Heart right ventricle (tissue), 16 donors: ENCODE data around the gene DYNC1H1. TPM values are rescaled to one million over a fixed set of nuclear protein-coding genes. Genes with fewer than 3 reads are reported as not detected.
A peak's percentile ranks its signal among the peaks of the same experiment; 100 is the strongest.

ENCODE experiments used
- ATAC-seq, 8 donors: fragments of 200-7000 bp; cut with Tn5 transposase; one replicate each; pipeline ENCODE4 v1.9.1; 2020; ENCODE audit warnings: mild to moderate bottlenecking in 8 of 8, moderate library complexity in 8 of 8, moderate number of reproducible peaks in 1 of 8
- DNase-seq, 2 donors: peaks; one replicate each; pipeline ENCODE4 v3.0.0-alpha.2; 2020
- H3K27ac ChIP-seq, 10 donors: fragments of 200-600 bp; sonication (generic) in 2 of 10; one replicate each; pipeline versions ENCODE4 v1.5.0 to v1.8.0; 2020 to 2022; ENCODE audit warnings: mild to moderate bottlenecking in 3 of 10
- H3K27me3 ChIP-seq, 7 donors: fragments of 200-600 bp; one replicate each; pipeline ENCODE4 v1.8.0; 2021 to 2022; ENCODE audit warnings: mild to moderate bottlenecking in 2 of 7
- H3K36me3 ChIP-seq, 9 donors: fragments of 200-600 bp; sonication (generic) in 1 of 9; one replicate each; pipeline versions ENCODE4 v1.5.0 to v1.8.0; 2020 to 2022; ENCODE audit warnings: mild to moderate bottlenecking in 2 of 9
- H3K4me1 ChIP-seq, 9 donors: fragments of 200-600 bp; sonication (generic) in 1 of 9; one replicate each; pipeline versions ENCODE4 v1.5.0 to v1.8.0; 2020 to 2022; ENCODE audit warnings: mild to moderate bottlenecking in 4 of 9
- H3K4me3 ChIP-seq, 10 donors: fragments of 200-600 bp; sonication (generic) in 2 of 10; one replicate each; pipeline versions ENCODE4 v1.5.0 to v1.8.0; 2020 to 2022; ENCODE audit warnings: mild to moderate bottlenecking in 7 of 10, moderate library complexity in 2 of 10
- H3K9me3 ChIP-seq, 11 donors: fragments of 200-600 bp in 10 of 11; sonication (generic) in 2 of 11; one replicate each; pipeline versions ENCODE4 v1.5.0 to v1.8.0; 2013 to 2022; ENCODE audit warnings: mild to moderate bottlenecking in 2 of 11, control low read depth in 1 of 11, moderate library complexity in 1 of 11
- CTCF ChIP-seq, 9 donors: fragments of 200-600 bp; sonication (generic) in 2 of 9; IDR thresholded peaks; one replicate each; pipeline versions ENCODE4 v1.5.0 to v1.8.0; 2021 to 2022; ENCODE audit warnings: antibody characterized with exemption in 9 of 9, mild to moderate bottlenecking in 5 of 9, moderate library complexity in 1 of 9
- WGBS, 2 donors: extraction: QIAGEN DNeasy Blood & Tissue Kit; methylation state at CpG; one replicate each; pipeline ENCODE4 v1.1.7; 2013; ENCODE audit warnings: inconsistent platforms in 1 of 2; 5-methylcytosine and 5-hydroxymethylcytosine counted together
- intact Hi-C, 10 donors: fragments of 100-400 bp; cut with DNase I; formaldehyde crosslinking; loops; one replicate each; pipeline versions ENCODE4 v1.11.1 to v1.14.2; 2022
- polyA plus RNA-seq, 2 donors: library from polyadenylated mRNA; stranded (reverse); fragments of 200-250 nt; gene quantifications; one replicate each; pipeline ENCODE4 v1.2.3, GENCODE V29; 2013
- total RNA-seq, 10 donors: library from RNA; stranded (reverse); fragmentation: NEBNext Ultra II Directional in 3 of 10; extraction: Animal tissue kit (Norgen Biotek cat#: 25700) in 3 of 10; gene quantifications; one replicate each; pipeline versions ENCODE4 v1.2.1 to v1.2.4, GENCODE V29; 2021 to 2023
- donor health status: Arrhythmogenic right ventricular cardiomyopathy.
- donor health status: ischemic (EF 13 %, LVEDD 7.1; RV severe dilation, severe dysfunction).
- donor health status: healthy with polysubstance abuse.
- donor health status: DM: no; HTN: yes; CAD: no.
- donor health status: DM: no; HTN: no; CAD: no.
- donor health status: ischemic (EF 25% LVEDD 6.9; RV normal size, moderate dysfunction).
- donor health status: ischemic (EF 25% LVEDD 5.7; RV mildly dilated, moderate dysfunction).
- donor health status: healthy.
- donor health status: DM: yes; HTN: yes; CAD: no.
- donor health status: Ischemic cardiomyopathy.
- donor health status: ischemic (EF 35%, LVEDD 5.7; RV mildly dilated, moderate dysfunction).
- donor health status: nonischemic (EF 11% LVEDD 7.7; RV severe dilation, severe dysfunction).
- donor health status: DM: yes; HTN: yes; CAD: no.
- donor health status: PGD.
- donor health status: ischemic (EF 29% LVEDD 5.4; RV normal size, mild dysfunction).
- donor health status: nonischemic (EF 23%, LVEDD 6.1; RV moderate dilation, normal function).

The DYNC1H1 gene
- total and polyA plus RNA-seq, 12 donors: 173 to 777 (median 618) TPM

GRCh38 chr14:102088012-102088792, 123.8 kb downstream of the DYNC1H1 start:
- intact Hi-C loops: loop anchor here in 6 of 10 donors (2.0 to 10.0 kb wide), 6 partner anchors 41 to 227 kb away; partner anchors contain the start of genes ZNF839 (in 2 of the 6), DYNC1H1 (in 1 of the 6) and WDR20 (in 1 of the 6)
- Histone ChIP-seq H3K27me3 (no peaks in the 10 kb centered on the region), H3K36me3 (peaks cover 0 to 29% (median 25%) of the 10 kb centered on the region in 9 donors), H3K4me3 (peak overlapping the region; percentile 58 to 99 (median 82)), H3K9me3 (no peaks in the 10 kb centered on the region), H3K27ac (peak overlapping the region; percentile 98 to 100 (median 100)), H3K4me1 (peaks cover 5 to 44% (median 40%) of the 10 kb centered on the region in 9 donors)
- no peak for TF ChIP-seq CTCF (IDR thresholded peaks at IDR 0.05)
- 33 to 46% methylated on average over 38 to 39 of the region's 39 CpGs for WGBS, 2 donors
- ATAC-seq: peak in 7 of 8 donors; percentile 3 to 62 (median 41)
- DNase-seq: peak; percentile 51 to 52

GRCh38 chr14:102089621-102090343, 125.4 kb downstream of the DYNC1H1 start:
- intact Hi-C loops: loop anchor here in 7 of 10 donors (2.0 to 10.0 kb wide), 8 partner anchors 42 to 385 kb away; partner anchors contain the start of genes ZNF839 (in 2 of the 7), DYNC1H1 (in 1 of the 7) and WDR20 (in 1 of the 7)

DNA sequence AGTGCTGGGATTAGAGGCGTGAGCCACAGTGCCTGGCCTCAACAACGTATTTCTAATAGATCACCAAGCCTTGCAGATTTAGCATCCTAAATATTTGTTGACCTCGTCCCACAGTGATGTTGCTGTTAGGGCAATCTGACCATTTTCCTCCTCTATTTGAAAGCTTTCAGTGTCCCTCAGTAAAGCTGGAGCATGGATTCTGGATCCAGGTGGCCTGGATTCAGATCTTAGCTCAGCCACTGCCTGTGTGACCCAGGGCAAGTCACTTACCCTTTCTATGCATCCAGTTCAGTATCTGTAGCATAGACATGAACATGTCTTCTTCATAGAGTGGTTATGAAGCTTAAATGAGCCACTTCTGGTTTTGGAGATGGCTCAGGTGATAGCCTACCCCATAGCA, 126.3 kb downstream of the DYNC1H1 start:
- TF ChIP-seq CTCF (IDR thresholded peaks at IDR 0.05): no peak

More at GRCh38 chr14:102089621-102090343, 125.4 kb downstream of the DYNC1H1 start:
- Histone ChIP-seq H3K4me3 (no peak overlapping the region), H3K27ac (no peak overlapping the region), H3K27me3 (no peaks in the 10 kb centered on the region), H3K4me1 (peaks cover 3 to 29% (median 24%) of the 10 kb centered on the region in 9 donors), H3K9me3 (no peaks in the 10 kb centered on the region), H3K36me3 (peaks cover 0 to 14% (median 9%) of the 10 kb centered on the region in 9 donors)
- WGBS, 2 donors: 90 to 91% methylated on average over 11 of the region's 11 CpGs
- ATAC-seq (no peak), DNase-seq (no peak)
- TF ChIP-seq CTCF (IDR thresholded peaks at IDR 0.05): no peak

DNA sequence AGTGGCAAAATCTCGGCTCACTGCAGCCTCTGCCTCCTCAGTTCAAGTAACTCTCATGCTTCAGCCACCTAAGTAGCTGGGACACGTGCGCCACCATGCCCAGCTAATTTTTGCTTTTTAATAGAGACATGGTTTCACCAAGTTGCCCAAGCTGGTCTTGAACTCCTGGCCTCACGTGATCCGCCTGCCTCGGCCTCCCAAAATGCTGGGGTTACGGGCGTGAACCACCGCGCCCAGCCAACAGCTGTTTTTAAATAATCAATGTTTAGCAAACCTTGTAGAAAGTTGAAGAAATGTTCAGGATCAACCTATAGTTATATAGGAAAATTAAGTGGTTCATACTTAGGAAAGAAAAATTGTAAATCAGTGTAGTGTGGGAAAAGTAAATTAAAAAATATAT, 128.4 kb downstream of the DYNC1H1 start:
- H3K27ac ChIP-seq: no peak overlapping the region
- intact Hi-C loops: loop anchor here in 4 of 10 donors (10.0 kb wide), 2 partner anchors 48 to 388 kb away; no protein-coding TSS in a partner anchor
- H3K4me3 ChIP-seq: no peak overlapping the region
- no peaks in the 10 kb centered on the region for H3K36me3 ChIP-seq
- DNase-seq (no peak), ATAC-seq (no peak)
- WGBS, 2 donors: 95 to 97% methylated on average over 10 of the region's 10 CpGs
- no peaks in the 10 kb centered on the region for H3K9me3 ChIP-seq
- H3K4me1 ChIP-seq: peaks cover 0 to 22% (median 14%) of the 10 kb centered on the region in 9 donors
- H3K27me3 ChIP-seq: no peaks in the 10 kb centered on the region
- TF ChIP-seq CTCF (IDR thresholded peaks at IDR 0.05): no peak

More for the DNA sequence above, 126.3 kb downstream of the DYNC1H1 start:
- Histone ChIP-seq H3K36me3 (peaks cover 0 to 4% (median 0%) of the 10 kb centered on the region in 9 donors), H3K9me3 (no peaks in the 10 kb centered on the region), H3K4me3 (no peak overlapping the region), H3K27me3 (no peaks in the 10 kb centered on the region), H3K4me1 (peaks cover 0 to 19% (median 14%) of the 10 kb centered on the region in 9 donors), H3K27ac (no peak overlapping the region)
- intact Hi-C loops: loop anchor here in 4 of 10 donors (10.0 kb wide), 2 partner anchors 46 to 386 kb away; no protein-coding TSS in a partner anchor
- WGBS, 2 donors: 81 to 84% methylated on average over 3 of the region's 3 CpGs
- no peak for ATAC-seq
- DNase-seq: no peak
